OCI-LY1 (cell line): Measurements from ENCODE around the gene PHRF1.

Source experiments
- H2AFZ ChIP-seq: fragments of 200-600 bp; sonication (generic), shearing (Covaris generic); 2 replicates; pipeline ENCODE4 v1.6.0; 2014; ENCODE audit warnings: antibody characterized with exemption, mild to moderate bottlenecking, low read length
- H3F3A ChIP-seq: fragments of 200-600 bp; sonication (generic), shearing (Covaris generic); 2 replicates; pipeline ENCODE4 v1.6.0; 2014; ENCODE audit warnings: mild to moderate bottlenecking, antibody characterized with exemption, low read length, moderate library complexity; ENCODE audit not compliant: insufficient read depth
- H3K27ac ChIP-seq: fragments of 200-600 bp; sonication (generic); 2 replicates; pipeline ENCODE4 v1.5.1; 2014; ENCODE audit warnings: low read length, mixed run types, mild to moderate bottlenecking, low read depth; ENCODE audit not compliant: poor library complexity, severe bottlenecking
- H3K27me3 ChIP-seq: fragments of 200-600 bp; sonication (generic); 2 replicates; pipeline ENCODE4 v1.6.0; 2014; ENCODE audit warnings: antibody characterized with exemption, mild to moderate bottlenecking, low read length, moderate library complexity; ENCODE audit not compliant: insufficient read depth
- H3K36me3 ChIP-seq: fragments of 200-600 bp; sonication (generic); 2 replicates; pipeline ENCODE4 v1.6.1; 2014; ENCODE audit warnings: mild to moderate bottlenecking, antibody characterized with exemption, low read length, moderate library complexity, mixed read lengths; ENCODE audit not compliant: insufficient read depth
- H3K4me1 ChIP-seq: fragments of 200-600 bp; sonication (generic); 2 replicates; pipeline ENCODE4 v1.5.1; 2014; ENCODE audit warnings: mild to moderate bottlenecking, low read length, moderate library complexity; ENCODE audit not compliant: insufficient read depth, severe bottlenecking
- H3K4me2 ChIP-seq: fragments of 200-600 bp; sonication (generic), shearing (Covaris generic); 2 replicates; pipeline ENCODE4 v1.6.1; 2014; ENCODE audit warnings: low read length
- H3K4me3 ChIP-seq: fragments of 200-600 bp; sonication (generic); 2 replicates; pipeline ENCODE4 v1.5.1; 2014; ENCODE audit warnings: low read length, low read depth, mild to moderate bottlenecking, mixed read lengths; ENCODE audit not compliant: poor library complexity, severe bottlenecking
- H3K79me2 ChIP-seq: fragments of 200-600 bp; shearing (Covaris generic); 2 replicates; pipeline ENCODE4 v1.6.1; 2016; ENCODE audit warnings: mixed run types, low read length, mixed read lengths; ENCODE audit not compliant: insufficient read depth
- H3K9ac ChIP-seq: fragments of 200-600 bp; sonication (generic), shearing (Covaris generic); 2 replicates; pipeline ENCODE4 v1.6.1; 2014; ENCODE audit warnings: mild to moderate bottlenecking, low read length, mixed read lengths
- H3K9me2 ChIP-seq: fragments of 200-600 bp; sonication (generic), shearing (Covaris generic); 2 replicates; pipeline ENCODE4 v1.6.1; 2014; ENCODE audit warnings: low read depth, mild to moderate bottlenecking, low read length, mixed read lengths
- H3K9me3 ChIP-seq: fragments of 200-600 bp; shearing (Covaris generic); 2 replicates; pipeline ENCODE4 v1.6.1; 2014; ENCODE audit warnings: low read length, mixed read lengths
- H4K20me1 ChIP-seq: fragments of 200-600 bp; sonication (generic), shearing (Covaris generic); 2 replicates; pipeline ENCODE4 v1.6.0; 2016; ENCODE audit warnings: mild to moderate bottlenecking, low read length; ENCODE audit not compliant: insufficient read depth
- CTCF ChIP-seq: fragments of 200-600 bp; sonication (generic), shearing (Covaris generic); IDR thresholded peaks from 2 replicates; pipeline ENCODE4 v1.5.1; 2017; ENCODE audit warnings: mild to moderate bottlenecking, antibody characterized with exemption, low read length, moderate library complexity, mixed read lengths
- EZH2 ChIP-seq: fragments of 200-600 bp; sonication (generic), shearing (Covaris generic); IDR thresholded peaks from 2 replicates; pipeline ENCODE4 v1.8.0; 2017; ENCODE audit warnings: borderline replicate concordance, mixed run types, mild to moderate bottlenecking, antibody characterized with exemption, low read length, moderate library complexity, mixed read lengths

PHRF1 gene

GRCh38 chr11:617912-618682 lies 41.8 kb downstream of the PHRF1 start:
- Histone ChIP-seq H3K36me3 (peaks cover 10% of the 10 kb centered on the region), H4K20me1 (no peaks in the 10 kb centered on the region)
- TF ChIP-seq CTCF (no peak), EZH2 (no peak)

GRCh38 chr11:618856-619627 lies 42.8 kb downstream of the PHRF1 start:
- H3F3A ChIP-seq: no peaks in the 10 kb centered on the region
- no peaks in the 10 kb centered on the region for H4K20me1 ChIP-seq
- TF ChIP-seq EZH2: no peak
- TF ChIP-seq CTCF: no peak
- H3K79me2 ChIP-seq: no peaks in the 10 kb centered on the region
- no peak overlapping the region for H3K4me2 ChIP-seq
- no peaks in the 10 kb centered on the region for H3K9me2 ChIP-seq
- H3K36me3 ChIP-seq: peaks cover 8% of the 10 kb centered on the region; the same call in 1 of the 2 replicates
- H3K4me3 ChIP-seq: no peak overlapping the region
- H3K27me3 ChIP-seq: no peaks in the 10 kb centered on the region
- H3K27ac ChIP-seq: no peak overlapping the region
- H2AFZ ChIP-seq: no peak overlapping the region
- no peaks in the 10 kb centered on the region for H3K9me3 ChIP-seq
- H3K4me1 ChIP-seq: peaks cover 19% of the 10 kb centered on the region
- no peak overlapping the region for H3K9ac ChIP-seq

More at GRCh38 chr11:617912-618682, 41.8 kb downstream of the PHRF1 start:
- Histone ChIP-seq H3K9me2 (no peaks in the 10 kb centered on the region), H3K27ac (no peak overlapping the region), H3K9me3 (no peaks in the 10 kb centered on the region), H3K4me2 (no peak overlapping the region), H3K4me3 (no peak overlapping the region), H3K27me3 (no peaks in the 10 kb centered on the region), H3F3A (no peaks in the 10 kb centered on the region), H3K9ac (no peak overlapping the region), H3K79me2 (no peaks in the 10 kb centered on the region), H3K4me1 (peaks cover 27% of the 10 kb centered on the region), H2AFZ (no peak overlapping the region)

GRCh38 chr11:619628-620050 lies 43.4 kb downstream of the PHRF1 start:
- H3K79me2 ChIP-seq: no peaks in the 10 kb centered on the region
- no peaks in the 10 kb centered on the region for H3K9me2 ChIP-seq
- no peak overlapping the region for H2AFZ ChIP-seq
- H3K4me2 ChIP-seq: no peak overlapping the region
- no peak overlapping the region for H3K4me3 ChIP-seq
- no peaks in the 10 kb centered on the region for H3K27me3 ChIP-seq
- H3K9me3 ChIP-seq: no peaks in the 10 kb centered on the region
- H3K9ac ChIP-seq: no peak overlapping the region
- no peaks in the 10 kb centered on the region for H3F3A ChIP-seq
- no peak overlapping the region for H3K27ac ChIP-seq
- H3K4me1 ChIP-seq: peaks cover 15% of the 10 kb centered on the region
- peaks cover 8% of the 10 kb centered on the region; the same call in 1 of the 2 replicates for H3K36me3 ChIP-seq
- TF ChIP-seq EZH2 (no peak), CTCF (no peak)
- H4K20me1 ChIP-seq: no peaks in the 10 kb centered on the region
